GM12892 (cell line): Measurements from ENCODE around the gene SEMA3A.

Experiments used
- POLR2A ChIP-seq: IDR thresholded peaks from 2 replicates; pipeline ENCODE4 v1.6.1; 2011; ENCODE audit warnings: low read depth, low read length, control low read depth
- POLR2AphosphoS5 ChIP-seq: IDR thresholded peaks from 2 replicates; pipeline ENCODE4 v1.6.1; 2011; ENCODE audit warnings: low read depth, low read length, control low read depth
- TAF1 ChIP-seq: IDR thresholded peaks from 2 replicates; pipeline ENCODE4 v1.6.1; 2011; ENCODE audit warnings: low read depth, mild to moderate bottlenecking, control low read depth, low read length, borderline replicate concordance

GRCh38 chr7:83983606-83984005 is 211.0 kb downstream of the SEMA3A start:
- no peak for TF ChIP-seq POLR2AphosphoS5
- TF ChIP-seq POLR2A = no peak
- no peak for TF ChIP-seq TAF1
